CD4-positive, alpha-beta T cell treated with Interleukin-15 for 4 hours (primary cell): ENCODE results near the gene ELMOD3.
"Not testable (repeated sequence)": the region's sequence is repeated elsewhere in the genome, so short reads cannot be mapped to it uniquely, and the experiment has no call there.

Experiments
- DNase-seq: peaks from one replicate; pipeline ENCODE4 v3.0.0-alpha.2; 2020; ENCODE audit warnings: low spot score

The ELMOD3 gene

DNA sequence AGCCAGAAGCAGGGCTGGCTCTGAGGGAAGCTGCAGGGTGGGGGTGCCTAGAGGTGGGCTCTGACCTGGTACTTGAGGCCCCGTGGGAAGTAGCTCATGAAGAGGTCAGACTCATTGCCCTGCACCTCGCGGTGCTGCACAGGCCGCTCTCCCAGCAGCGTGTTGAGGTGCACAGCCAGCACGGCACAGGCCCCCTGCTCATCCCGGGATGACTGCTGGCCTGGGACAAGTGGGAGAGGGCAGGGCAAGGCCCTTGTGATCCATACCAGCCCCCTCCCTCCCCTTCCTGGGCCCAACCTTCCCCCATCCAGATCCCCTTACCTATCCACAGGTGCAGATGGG is 46.9 kb downstream of the ELMOD3 start:
- DNase-seq, result no peak

DNA sequence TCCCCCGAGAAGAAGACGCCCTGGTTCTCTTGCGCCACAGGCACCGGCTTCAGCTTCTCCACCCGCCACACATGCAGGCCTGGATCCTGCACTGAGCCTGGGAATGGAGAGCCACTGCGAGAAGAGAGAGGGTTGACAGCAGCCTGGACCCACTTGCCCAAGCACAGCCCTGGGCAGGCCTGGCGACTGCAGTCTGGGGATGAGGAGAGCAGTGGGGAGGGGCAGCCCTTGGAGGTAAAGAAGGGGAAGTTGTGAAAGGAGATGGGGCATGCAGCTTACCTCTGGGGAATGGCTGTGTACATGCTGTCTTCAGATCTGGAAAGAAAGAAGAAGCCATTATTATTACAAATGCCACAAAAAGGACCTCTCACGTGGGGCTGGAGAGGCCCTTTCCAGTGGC is 47.3 kb downstream of the ELMOD3 start:
- no peak for DNase-seq

DNA sequence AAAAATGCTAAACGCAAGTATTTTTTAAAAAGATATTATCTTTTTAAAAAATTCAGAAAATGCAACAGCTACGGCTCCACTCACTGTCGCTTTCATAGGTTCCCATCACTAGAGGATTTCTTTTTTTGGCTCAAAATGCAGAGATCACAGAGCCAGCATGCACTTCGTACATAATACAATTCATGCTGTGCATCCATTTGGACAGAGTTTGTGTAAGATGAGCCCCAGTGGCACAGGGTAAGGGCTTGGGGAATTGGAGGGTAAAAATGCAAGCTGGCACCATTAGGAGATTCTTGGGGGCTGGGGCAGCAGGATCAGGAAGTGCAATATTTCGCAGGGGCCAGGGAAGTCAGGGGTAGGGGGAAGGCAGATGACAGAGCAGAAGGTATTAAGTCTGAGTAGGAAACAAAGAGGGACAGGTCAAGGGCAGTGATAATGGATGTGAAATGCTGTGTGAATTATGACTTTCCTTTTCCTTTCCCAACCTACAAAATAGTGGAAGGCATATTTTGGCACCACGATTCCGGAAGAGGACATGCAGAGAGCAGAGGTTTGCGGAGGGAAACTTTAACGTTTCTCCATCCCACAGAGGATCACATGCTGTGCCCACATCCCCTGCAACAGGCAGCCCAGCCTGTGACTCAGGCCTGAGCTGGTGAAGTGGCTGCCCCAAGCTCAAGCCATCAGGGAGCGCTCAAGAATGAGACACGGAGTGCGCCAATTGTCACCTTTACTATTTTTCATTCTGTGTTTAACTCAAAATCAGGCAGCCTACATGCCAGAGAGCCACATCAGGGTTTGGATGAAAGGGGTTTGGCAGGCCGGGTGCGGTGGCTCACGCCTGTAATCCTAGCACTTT is 50.9 kb downstream of the ELMOD3 start:
- DNase-seq, result peak; percentile 72

DNA sequence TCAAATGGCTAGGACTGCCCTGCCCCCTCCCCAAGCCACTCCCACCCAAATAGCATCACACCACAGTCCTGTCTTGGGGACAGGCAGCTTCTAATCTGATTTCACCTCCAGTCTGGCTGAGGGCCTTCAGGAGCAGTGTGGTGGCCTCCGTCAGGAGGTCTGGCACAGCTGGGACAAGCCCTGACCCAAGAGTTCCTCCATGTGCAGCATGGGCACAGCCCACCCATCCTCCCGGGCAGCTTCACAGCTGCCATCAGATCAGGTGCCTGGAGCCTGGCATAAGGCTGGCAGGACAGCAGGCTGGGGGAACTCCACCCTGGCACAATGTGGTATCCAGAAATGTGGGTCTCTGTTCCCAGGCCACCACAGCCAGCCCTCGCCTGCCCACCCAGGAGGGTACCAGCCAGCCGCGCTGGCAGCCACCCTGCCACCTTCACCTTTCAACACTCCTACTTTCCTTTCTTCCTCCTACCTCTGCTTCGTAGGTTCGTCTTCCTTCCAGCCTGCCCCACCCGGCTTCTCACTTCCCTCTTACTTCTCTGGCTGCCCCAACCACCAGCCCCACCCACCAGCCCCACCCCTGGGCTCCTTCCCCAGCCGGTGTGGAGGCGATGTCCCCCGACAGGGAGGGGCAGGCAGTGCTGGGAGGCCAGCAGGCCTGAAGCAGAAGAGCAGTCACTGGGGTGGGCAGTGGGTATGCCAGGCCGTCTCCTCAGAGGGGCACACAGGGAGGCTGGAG is 55.4 kb downstream of the ELMOD3 start, which contains the start of gene CAPG:
Gene CAPG (minus strand): TSS at position 522 of the 739 bp plus-strand sequence. CDS start 8,221 bp downstream, outside the sequence.
- peak; percentile 49 for DNase-seq

DNA sequence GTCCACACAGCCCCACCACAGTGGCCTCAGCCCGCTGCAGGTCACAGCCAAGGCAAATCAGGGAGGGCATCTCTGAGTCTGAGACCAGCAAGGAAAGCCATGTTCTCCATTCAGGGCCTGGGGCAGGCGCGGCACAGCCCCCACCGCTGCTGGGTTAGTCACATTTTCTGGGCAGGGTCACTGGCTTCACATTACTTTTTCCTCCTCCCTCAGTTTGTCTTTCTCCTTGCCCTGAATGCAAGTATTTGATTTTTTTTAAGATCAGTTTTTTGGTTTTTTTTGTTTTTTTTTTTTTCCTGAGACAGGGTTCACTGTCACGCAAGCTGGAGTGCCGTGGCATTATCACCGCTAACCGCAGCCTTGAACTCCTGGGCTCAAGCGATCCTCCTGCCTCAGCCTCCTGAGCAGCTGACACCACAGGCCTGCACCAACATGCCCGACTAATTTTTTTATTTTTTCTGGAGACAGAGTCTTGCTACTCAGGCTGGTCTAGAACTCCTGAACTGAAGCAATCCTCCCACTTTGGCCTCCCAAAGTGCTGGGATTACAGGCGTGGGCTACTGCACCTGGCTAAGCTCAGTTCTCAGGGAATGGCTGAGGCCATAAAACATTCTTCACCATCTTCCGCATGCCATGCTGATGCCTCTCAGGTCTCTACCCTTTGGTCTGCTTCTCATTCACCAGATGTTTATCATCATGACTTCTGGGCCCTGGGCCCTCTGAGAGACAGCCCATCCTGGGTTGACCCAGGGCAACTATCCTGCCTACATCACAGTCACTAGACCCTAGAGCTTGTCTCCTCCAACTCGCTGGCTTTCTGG is 56.2 kb downstream of the ELMOD3 start:
- DNase-seq, result no peak

DNA sequence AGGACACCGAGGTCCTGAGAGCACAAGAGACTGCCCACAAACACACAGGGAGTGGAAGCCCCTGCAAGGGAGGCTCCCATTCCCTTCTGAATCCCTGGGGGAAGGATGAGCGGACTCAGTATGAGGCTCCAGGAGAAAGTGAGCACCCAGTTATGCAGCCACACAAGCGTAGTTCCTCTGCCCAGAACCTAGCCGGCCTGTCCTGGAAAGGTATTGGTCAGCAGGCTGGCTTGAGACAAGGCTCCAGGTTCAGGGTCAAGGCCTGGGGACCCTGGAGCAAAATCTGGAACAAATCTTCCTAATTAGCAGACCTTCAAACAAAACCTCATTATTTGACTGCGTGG is 56.8 kb downstream of the ELMOD3 start:
- no peak for DNase-seq

DNA sequence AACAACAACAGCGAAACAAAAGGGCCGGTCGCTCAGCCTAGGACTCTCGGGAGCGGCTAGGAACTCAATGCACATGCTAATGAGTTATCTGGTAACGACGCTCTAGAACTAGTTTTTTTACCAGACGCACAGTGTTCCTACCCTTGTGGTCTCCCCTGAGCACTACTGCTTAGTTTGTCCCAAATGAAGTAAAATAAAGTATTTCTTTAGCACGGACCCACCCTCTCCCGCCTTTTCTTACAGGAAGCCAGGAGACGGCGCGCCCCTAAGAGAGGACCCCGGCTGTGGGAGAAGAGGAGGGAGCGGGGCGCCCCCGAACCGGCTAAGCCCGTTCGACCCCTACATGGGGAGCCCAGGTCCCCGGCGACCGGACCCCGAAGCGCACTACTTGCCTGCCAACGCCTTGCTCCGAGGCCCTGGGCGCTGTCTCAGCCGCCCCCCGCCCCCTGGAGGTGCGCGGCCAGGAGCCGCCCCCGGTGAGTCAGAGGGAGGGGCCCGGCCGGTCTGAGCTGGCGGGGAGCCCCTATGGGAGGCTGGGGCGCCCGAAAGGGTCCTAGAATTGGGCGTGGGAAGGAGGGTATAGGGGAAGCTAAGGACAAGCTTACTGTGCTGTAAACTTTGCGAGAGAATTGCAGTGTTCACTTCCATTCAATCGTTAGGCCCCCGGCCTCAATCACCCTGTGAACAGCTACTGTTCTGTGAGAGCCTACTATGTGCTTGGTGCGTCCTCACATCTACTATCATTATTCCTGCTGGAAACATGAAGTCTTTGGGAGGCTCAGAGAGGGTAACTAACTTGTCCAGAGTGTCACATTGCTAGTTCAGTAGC is 59.2 kb downstream of the ELMOD3 start:
- peak; percentile 33 for DNase-seq

DNA sequence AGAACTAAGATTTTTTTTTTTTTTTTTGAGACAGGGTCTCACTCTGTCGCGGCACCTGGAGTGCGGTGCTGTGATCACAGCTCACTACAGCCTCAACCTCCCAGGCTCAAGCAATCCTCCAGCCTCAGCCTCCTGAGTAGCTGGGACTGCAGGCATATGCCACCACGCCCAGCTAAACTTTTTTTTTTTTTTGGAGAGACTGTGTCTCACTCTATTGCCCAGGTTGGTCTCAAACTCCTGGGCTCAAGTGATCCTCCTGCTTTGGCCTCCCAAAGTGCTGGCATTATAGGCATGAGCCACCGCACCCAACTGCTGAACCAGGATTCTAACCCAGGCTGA is 59.8 kb downstream of the ELMOD3 start:
- DNase-seq, result not testable (repeated sequence)

DNA sequence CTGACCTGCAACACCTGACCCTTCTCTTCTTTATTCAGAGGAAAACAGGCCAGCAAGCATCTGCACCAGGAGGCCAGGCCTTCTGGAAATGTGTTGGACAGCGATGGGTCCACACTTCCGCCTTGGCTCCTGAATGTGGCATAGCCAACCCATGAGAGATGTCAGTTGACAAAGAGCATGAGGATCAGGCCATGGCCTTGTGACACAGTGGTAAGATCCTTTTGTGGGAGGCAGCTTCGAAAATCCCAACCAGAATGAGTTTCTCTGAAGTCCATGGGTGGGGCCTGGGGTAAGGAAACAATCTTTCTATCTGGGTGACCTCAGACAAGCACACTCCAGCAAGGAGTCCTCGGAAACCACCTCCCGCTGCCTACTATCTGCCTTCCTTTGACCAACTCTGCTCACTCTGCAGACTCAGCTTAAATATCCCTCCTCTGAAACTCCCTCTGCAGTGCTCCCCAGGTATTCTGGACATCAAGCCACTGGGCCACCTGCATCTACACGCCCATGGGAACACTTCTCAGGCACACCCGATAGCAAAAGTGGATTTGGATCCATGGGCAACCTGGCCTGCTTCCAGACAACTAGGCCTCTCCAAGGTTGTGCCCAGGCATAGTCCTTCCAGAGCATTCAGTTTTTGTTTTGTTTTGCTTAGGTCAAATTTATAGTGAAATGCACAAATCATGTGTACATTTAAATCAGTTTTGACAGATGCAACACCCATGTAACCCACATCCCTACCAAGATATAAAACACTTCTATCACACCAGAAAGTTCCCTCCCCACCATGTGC is 60.4 kb downstream of the ELMOD3 start:
- DNase-seq, result no peak

DNA sequence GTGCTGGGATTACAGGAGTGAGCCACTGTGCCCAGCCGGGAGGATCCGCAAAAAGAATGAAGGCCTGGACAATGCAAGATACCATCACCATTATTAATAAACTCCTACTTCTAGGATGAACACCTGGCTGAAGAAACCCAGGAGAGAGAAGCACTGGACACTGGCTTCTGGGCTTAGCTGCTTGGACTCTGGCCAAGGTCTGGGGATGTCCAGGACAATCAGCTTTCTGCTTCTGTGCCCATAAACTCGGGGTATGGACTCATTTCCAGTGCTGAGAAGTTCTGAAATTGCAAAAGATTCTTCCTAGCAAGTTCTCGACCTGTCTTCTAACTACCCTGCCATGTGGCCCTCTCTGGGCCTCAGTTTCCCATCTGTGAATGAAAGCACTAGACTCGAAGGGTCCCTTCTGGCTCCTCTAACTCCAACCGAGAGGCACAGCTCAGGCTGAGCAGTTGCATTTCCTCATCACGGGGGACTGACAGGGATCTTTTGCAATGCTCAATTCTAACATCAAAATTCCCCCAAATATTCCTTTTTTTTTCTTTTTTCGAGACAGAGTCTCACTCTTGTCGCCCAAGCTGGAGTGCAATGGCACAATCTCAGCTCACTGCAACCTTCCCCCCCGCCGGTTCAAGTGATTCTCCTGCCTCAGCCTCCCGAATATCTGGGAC is 61.5 kb downstream of the ELMOD3 start:
- DNase-seq, result no peak

DNA sequence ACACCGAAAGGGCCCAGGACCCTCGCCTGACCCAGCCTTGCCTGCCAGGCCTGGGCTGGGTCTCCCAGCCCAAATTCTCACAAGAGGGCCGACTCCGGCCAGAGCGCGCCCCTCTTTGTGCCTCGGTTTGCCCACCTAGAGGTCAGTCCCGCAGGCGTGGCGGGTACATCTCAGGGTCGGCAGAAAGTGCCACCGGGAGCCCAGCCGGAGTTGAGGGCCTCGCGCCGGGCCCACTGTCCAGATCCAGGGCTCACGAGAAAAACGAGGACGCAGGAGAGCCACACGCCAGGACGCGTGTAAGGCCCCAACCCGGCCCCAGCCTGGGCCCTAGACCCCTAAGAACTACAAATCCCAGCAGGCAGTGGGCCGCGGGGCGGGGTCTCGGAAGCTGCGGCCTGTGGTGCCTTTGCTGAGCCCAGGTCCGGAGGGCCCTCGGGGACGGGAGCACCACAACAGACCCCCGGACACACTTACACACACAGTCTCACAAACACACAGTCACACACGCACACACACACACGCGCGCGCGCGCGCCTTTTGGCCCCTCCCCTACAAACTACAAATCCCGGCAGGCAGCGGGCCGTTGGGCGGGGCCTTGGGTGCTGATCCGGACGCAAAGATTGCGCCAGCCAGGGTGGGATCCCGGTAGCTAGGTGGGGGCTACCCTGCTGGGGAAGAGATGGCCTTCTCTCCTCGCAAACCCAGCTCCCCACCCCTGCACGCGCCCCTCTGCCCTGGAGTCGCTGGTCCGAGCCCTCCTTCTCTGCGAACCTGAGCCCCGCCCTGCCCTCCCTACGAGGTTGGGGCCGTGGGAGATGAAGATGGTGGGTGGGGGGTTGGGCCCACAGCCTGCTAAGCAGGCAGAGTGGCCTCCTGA is 63.8 kb downstream of the ELMOD3 start, which contains the start of gene SH2D6:
Gene SH2D6 (plus strand): TSS at position 583 of the 877 bp plus-strand sequence. CDS start 10,752 bp downstream, outside the sequence.
- DNase-seq, result peak; percentile 85

DNA sequence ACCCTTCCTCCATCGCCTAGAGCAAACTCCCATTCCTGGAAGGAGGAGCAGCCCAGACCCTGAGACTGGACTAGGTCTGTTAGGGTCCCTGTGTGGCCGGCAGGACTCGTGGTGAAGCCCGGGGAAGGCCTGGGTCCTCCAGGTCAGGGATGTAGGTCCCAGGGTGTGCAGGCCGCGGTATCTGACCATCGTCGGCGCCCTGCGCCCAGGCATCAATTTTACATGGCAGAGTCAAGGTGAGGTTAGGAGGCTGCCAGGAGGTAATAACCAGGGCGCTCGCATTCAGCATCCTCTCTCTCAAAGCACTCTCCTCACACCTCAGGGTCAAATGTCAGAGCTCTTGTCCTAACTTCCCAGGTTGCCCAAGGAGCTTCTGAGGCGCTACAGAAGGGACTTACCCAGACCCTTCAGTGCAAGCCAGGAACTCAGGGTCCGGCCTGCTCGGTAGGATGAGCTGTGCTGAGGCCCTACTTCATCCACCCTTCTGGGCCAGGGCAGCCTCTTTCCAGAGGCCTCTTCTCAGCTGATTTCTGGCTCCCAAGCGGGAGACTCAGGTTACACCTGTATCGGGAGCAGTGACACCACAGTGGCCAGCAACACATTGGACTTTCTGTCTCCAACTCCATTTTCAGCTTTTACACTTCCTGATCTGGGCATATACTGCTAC is 64.6 kb downstream of the ELMOD3 start:
- no peak for DNase-seq

DNA sequence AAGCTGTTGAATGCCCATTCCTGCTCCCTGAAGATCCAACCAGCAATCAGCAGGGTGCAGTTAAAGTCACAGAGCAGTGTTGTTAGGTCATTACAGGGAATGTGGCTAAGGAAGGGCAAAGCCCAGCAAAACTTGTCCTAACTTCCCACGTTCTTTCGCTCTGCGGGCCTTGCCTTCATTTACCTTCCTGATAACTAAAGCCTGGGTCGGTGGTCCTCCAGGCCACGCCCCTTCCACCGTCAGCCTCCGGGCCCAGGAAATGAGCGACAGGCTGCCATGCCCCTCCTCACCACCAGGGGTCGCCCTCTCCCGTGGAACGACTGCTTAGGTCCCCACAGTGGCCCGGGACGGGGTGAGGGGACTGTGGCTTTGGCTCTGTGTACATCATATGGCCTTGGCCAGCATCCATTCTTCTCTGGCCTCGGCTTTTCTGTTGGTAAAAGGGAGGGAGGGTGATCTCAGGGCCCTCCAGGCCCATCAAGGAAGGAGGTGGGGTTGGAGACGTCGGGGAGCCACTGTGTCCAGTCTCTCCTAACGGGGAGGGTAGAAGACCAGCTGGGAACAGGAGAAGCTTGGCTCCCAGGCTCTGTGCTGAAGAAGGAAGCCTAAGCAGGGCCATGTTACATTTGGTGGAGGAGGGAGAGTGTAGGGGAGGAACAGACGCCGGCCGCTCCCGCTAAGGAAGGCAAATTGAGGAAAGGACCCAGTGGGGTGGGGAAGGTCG is 66.1 kb downstream of the ELMOD3 start:
- DNase-seq, result peak; percentile 88

DNA sequence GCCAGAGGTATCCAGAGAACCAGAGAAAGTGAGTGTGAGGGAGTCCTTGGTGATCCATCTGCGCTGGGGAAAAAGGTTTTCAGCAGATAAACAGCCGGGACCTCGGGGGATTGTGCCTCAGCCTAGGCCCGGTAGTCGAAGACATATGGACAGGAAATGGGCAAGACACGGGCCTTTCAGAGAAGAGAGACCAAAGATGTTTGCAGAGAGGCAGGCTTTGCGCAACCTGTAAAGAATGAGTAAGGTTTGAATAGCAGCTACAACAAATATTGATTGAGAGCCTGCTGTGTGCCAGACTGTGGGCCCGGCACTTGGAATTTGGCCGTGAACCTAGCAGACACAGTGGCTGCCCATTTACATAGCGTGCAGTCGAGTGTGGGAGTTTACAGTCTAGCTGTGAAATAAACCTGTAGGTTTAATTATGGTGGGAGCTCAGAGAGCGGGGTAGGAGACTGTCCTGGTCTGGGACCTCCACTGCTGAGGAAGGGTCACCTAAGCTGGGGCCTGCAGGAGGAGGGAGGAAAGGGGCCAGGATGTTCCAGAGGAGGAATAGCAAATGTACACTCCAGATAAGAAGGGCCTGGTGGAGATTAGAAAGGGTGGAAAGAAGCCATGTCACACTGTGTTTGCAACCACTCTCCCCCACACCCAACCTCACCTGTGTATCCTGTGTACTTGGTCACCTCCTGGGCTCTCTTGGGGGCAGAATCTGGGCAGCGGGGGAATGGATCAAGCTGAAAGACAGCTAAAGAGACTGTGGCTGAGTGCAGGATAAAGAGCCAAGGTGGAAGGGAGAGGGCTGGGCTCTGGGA is 66.9 kb downstream of the ELMOD3 start:
- no peak for DNase-seq

DNA sequence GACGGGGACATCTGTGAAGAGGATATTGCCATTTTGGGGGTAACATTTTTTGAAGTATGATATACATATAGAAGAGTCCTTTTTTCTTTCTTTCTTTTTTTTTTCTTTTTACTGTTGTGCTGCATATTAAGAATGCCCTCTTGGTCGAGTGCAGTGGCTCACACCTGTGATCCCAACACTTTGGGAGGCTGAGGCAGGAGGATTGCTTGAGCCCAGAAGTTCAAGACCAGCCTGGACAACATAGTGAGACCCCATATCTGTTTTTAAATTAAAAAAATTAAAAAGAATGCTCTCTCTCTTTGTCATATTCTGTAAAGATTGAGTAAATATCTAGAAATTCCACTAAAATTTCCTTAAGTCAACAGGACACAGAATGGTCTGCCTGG is 67.5 kb downstream of the ELMOD3 start:
- no peak for DNase-seq

DNA sequence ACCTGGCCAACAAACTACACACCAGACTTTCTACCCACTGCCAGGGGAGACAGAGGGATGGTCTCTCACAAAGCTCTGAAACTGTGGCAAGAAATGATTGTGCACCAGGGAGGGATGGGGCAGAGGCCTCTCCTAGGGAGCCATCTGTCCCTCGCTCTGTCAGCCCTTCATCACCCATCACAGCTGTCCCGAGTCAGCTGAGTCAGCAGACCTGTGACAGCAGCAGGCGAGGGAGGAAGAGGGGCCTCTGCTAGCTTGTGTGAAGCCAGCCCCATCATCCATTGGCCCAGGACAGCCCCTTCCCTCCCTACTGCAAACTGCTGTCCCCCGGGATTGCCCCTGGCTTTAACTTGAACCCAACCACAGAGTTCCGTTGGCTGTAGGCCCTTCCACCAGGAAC is 69.0 kb downstream of the ELMOD3 start:
- DNase-seq, result no peak

DNA sequence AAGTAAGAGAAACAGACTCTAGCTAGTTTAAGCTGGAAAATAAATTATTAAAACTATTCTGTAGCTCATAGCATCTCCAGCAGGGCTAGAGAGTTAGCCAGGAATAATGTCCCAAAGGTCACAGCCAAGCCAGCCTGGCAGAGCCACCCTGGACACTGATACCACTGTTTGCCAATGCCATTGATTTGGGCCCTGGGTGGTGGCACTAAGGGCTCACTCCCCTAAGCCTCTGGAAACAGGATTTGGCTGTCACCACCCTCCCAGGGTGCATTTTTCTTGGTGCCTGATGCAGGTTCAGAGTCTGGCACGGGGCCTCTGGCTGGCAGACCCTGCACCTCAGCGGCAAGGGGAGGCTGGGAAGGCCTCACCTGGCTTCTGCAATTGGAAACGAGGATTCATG is 71.0 kb downstream of the ELMOD3 start:
- DNase-seq, result no peak
